ENCODE data around the gene CRABP2. TPM values are rescaled to one million over a fixed set of nuclear protein-coding genes. Genes with fewer than 3 reads are reported as not detected.

CRABP2 gene
- total RNA-seq, 2 donors from 2014 or later, result 0.99 to 3.6 TPM

DNA sequence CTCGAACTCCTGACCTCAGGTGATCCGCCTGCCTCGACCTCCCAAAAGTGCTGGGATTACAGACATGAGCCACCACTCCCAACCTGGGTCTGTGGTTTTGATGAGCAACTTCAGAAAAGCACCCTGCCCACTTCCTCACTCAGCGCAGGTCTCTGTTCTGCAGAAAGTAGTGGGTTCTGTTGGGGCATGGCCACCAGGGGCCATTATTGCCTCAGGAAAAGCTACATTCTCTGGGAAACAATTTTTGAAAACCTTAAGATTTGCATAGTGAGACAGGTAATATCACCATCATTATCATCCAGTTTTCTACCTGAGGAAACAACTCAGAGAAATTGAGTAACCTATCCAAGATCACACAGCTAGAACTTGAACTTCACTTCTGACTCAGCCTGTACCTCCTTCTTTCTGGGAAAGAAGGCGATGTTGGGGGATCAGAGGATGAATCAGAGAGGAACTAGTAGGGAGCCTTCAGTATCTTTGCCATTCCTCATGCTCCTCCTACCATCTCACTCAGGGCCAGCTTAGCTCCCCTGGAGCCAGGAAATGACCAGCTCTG lies 21.1 kb downstream of the CRABP2 start:
- Histone ChIP-seq H3K9me3 (no peaks in the 10 kb centered on the region), H3K27me3 (no peaks in the 10 kb centered on the region), H3K4me3 (no peak overlapping the region), H3K4me1 (peaks cover 1% of the 10 kb centered on the region), H3K27ac (no peak overlapping the region), H3K36me3 (replicated peaks in 1 of 2; ENCODE audit: insufficient read depth in 1 of 2, low read depth in 2 of 2) (no peaks in the 10 kb centered on the region)
- ATAC-seq, result no peak
- 56 to 72% methylated on average over 5 of the region's 5 CpGs for WGBS, 2 donors
- TF ChIP-seq CTCF (IDR thresholded peaks at IDR 0.05) (no peak), POLR2A (IDR thresholded peaks at IDR 0.05) (no peak)
- intact Hi-C loops (cut with DNase I), result no loop called here
- no peak for DNase-seq

DNA sequence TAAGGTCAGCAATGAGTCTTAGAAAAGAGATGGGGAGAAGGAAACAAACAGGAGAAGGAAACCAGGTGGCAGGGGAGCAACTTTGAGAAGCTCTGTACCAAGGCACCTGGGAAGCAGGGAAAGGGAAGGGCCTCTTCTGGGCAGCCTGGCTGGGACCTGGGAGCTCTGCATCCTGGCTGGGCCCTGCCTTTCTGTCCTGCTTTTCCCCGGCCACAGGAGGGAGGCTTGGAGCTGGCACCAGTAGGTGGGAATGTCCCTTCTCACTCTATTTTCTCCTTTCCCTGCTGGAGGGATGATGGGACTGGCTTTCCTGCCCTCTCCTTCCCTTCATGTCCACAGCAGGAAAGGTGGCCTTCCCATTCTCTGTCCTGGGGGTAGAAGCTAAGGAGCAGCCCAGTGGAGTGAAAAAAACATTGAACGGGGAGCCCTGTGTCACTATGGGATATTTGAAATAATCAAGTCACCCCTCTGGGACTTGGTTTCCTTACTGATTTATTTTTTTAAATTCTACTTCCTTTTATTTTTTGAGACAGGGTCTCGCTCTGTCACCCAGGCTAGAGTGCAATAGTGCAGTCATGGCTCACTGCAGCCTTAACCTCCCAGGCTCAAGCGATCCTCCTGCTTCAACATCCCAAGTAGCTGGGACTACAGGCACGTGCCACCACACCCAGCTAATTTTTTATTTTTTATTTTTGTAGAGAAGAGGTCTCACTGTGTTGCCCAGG lies 23.1 kb downstream of the CRABP2 start:
- ATAC-seq (no peak), DNase-seq (no peak)
- peaks cover 2% of the 10 kb centered on the region for H3K4me1 ChIP-seq
- WGBS, 2 donors, result 54 to 62% methylated on average over 5 of the region's 5 CpGs
- no peak for TF ChIP-seq POLR2A (IDR thresholded peaks at IDR 0.05)
- TF ChIP-seq CTCF (IDR thresholded peaks at IDR 0.05), result no peak
- intact Hi-C loops (cut with DNase I), result no loop called here
- no peak overlapping the region for H3K27ac ChIP-seq
- H3K27me3 ChIP-seq, result peaks cover 0 to 15% of the 10 kb centered on the region in 2 donors
- H3K36me3 ChIP-seq (replicated peaks in 1 of 2; ENCODE audit: insufficient read depth in 1 of 2, low read depth in 2 of 2), result no peaks in the 10 kb centered on the region
- H3K9me3 ChIP-seq, result no peaks in the 10 kb centered on the region
- no peak overlapping the region for H3K4me3 ChIP-seq

DNA sequence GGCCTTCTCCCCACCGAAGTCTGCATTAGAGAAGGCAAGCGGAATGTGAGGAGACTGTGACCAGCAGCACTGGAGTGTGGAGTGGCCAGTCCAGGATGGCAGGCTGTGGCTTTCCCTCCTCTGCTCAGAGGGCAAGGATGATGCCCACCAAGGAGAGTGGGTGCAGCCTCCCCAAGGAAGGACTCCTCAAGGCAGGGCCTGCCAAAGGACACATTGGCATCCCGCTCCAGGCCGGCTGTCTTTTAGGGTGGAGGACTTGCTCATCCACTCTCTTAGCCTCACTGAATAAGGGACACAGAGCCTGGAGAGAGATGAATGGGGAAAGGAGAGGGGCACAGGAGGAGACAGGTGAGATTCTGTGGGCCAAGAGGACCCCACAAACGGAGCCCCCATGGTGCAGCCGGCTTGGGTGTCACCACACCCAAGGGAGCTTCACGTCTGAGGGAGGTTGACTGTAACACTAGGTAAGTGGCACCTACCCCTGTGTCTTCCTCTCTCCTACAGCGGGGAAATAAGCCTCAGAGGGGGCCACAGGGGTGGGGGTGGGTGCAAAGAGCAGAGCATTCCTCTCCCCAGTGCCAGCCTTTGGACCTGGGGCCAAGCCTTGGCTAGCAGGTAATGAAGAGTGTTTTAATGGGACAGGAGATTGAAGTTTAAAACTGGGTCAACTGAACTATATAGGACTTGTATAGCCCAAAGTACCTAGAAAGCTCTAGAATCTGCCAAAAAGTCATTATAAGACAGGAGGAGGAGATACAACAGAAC lies 24.0 kb downstream of the CRABP2 start:
- no peak for ATAC-seq
- no peak for TF ChIP-seq CTCF (IDR thresholded peaks at IDR 0.05)
- TF ChIP-seq POLR2A (IDR thresholded peaks at IDR 0.05), result no peak
- Histone ChIP-seq H3K36me3 (replicated peaks in 1 of 2; ENCODE audit: insufficient read depth in 1 of 2, low read depth in 2 of 2) (no peaks in the 10 kb centered on the region), H3K9me3 (no peaks in the 10 kb centered on the region), H3K27me3 (peaks cover 5 to 22% of the 10 kb centered on the region in 2 donors), H3K4me1 (peaks cover 12% of the 10 kb centered on the region), H3K27ac (no peak overlapping the region), H3K4me3 (no peak overlapping the region)
- DNase-seq, result no peak
- 52 to 74% methylated on average over 6 to 7 of the region's 8 CpGs for WGBS, 2 donors
- intact Hi-C loops (cut with DNase I), result no loop called here

DNA sequence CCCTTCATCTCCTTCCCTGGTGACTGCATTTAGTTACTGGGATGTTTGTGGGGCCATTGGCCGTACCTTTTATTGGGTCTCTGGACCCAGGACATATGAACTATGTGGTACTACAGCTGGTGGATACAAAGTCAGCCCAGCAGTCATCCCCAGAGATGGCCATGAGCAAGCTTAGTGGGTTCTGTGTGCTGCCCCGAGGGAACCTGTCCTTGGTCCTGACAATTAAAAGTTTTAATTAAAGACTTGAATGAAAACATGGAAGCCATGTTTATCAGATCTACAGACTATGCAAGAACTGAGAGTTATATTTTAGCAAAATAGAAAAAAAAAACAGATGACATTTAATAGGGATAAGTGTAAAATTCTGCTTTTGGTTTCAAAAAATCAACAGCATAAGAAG lies 25.3 kb downstream of the CRABP2 start:
- DNase-seq (no peak), ATAC-seq (no peak)
- H3K4me3 ChIP-seq, result no peak overlapping the region
- no peaks in the 10 kb centered on the region for H3K9me3 ChIP-seq
- intact Hi-C loops (cut with DNase I), result no loop called here
- H3K36me3 ChIP-seq (replicated peaks in 1 of 2; ENCODE audit: insufficient read depth in 1 of 2, low read depth in 2 of 2), result no peaks in the 10 kb centered on the region
- 40 to 44% methylated on average over 2 of the region's 2 CpGs for WGBS, 2 donors
- TF ChIP-seq CTCF (IDR thresholded peaks at IDR 0.05) (no peak), POLR2A (IDR thresholded peaks at IDR 0.05) (no peak)
- H3K4me1 ChIP-seq, result peaks cover 15% of the 10 kb centered on the region
- H3K27me3 ChIP-seq, result peaks cover 5 to 22% of the 10 kb centered on the region in 2 donors
- H3K27ac ChIP-seq, result no peak overlapping the region

Measured in body of pancreas (tissue), 4 donors.